HG02884 (cell line): Measurements from ENCODE around the gene ZKSCAN8.
"Not testable (repeated sequence)": the region's sequence is repeated elsewhere in the genome, so short reads cannot be mapped to it uniquely, and the experiment has no call there.

Source experiments
- ATAC-seq: cut with Tn5 transposase; IDR thresholded peaks from one replicate; pipeline ENCODE4 v1.9.1; 2021; ENCODE audit warnings: mild to moderate bottlenecking, moderate library complexity; ENCODE audit not compliant: unreplicated experiment

ZKSCAN8 gene

GRCh38 chr6:28141500-28142329, at the start of gene ZKSCAN8:
Gene ZKSCAN8 (plus strand): TSS chr6:28141883. CDS start chr6:28148408, 6,525 bp downstream.
- peak; percentile 78 for ATAC-seq

DNA sequence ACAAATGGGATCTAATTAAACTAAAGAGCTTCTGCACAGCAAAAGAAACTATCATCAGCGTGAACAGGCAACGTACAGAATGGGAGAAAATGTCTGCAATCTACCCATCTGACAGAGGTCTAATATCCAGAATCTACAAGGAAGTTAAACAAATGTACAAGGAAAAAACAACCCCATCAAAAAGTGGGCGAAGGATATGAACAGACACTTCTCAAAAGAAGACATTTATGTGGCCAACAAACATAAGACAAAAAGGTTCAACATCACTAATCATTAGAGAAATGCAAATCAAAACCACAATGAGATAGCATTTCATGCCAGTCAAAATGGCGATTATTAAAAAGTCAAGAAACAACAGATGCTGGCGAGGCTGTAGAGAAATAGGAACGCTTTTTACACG, 39.5 kb upstream of the ZKSCAN8 start:
- ATAC-seq: not testable (repeated sequence)

DNA sequence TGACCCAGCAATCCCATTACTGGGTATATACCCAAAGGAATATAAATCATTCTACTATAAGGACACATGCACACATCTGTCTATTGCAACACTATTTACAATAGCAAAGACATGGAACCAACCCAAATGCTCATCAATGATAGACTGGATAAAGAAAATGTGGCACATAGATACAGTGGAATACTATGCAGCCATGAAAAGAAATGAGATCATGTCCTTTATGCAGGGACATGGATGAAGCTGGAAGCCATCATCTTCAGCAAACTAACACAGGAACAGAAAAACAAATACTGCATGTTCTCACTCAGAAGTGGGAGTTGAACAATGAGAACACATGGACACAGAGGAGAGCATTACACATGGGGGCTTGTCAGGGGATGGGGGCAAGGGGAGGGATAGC, 39.0 kb upstream of the ZKSCAN8 start:
- not testable (repeated sequence) for ATAC-seq

DNA sequence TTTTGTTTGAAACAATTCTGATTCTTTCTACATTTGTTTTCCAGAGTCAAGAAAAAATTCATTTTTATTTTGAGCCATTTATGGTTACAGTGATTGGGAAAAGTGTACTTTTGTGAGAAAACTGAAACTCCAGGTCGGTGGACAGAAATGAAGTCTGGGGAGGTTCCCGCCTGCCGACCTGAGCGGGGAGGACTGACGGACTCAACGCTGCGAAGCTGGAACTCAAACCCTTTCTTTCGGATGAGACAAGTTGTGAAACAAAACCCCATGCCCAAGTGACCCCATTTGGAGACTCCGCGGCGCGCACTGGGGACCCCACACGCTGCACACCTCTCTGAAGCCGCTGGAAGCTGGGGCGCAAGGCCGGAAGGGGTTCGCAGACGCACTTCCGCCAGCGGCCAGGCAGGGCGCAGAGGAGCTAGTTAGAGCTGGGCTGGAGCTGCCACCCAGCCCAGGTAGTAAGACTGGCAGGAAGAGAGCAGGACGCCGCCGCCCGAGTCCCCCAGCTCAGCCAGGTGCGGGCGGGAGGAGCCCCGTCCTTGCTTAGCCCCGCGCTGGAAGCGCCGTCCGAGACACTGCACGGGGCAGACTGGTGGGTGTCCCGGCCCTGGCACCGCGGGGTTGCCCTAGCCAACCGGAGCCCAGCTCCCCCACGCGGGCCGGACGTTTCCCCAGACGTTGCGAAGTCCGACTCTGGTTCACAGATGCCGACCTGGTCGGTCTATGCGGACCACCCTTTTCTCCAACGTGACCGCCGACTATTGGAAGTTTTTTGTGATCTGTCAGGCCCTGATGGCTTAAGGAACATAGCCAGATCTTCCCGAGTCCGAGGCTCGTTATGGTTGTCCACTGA, 37.1 kb upstream of the ZKSCAN8 start:
- peak; percentile 100 for ATAC-seq

- ATAC-seq: peak; percentile 6
These were observed 36.4 kb upstream of the ZKSCAN8 start for GRCh38 chr6:28105245-28105639.

GRCh38 chr6:28107506-28107905, 34.2 kb upstream of the ZKSCAN8 start:
- no peak for ATAC-seq

- no peak for ATAC-seq
These were observed 29.7 kb upstream of the ZKSCAN8 start for GRCh38 chr6:28111964-28112363.

- ATAC-seq: no peak
These were observed 25.9 kb upstream of the ZKSCAN8 start for GRCh38 chr6:28115799-28116198.

GRCh38 chr6:28117386-28118050, 24.2 kb upstream of the ZKSCAN8 start:
- no peak for ATAC-seq

DNA sequence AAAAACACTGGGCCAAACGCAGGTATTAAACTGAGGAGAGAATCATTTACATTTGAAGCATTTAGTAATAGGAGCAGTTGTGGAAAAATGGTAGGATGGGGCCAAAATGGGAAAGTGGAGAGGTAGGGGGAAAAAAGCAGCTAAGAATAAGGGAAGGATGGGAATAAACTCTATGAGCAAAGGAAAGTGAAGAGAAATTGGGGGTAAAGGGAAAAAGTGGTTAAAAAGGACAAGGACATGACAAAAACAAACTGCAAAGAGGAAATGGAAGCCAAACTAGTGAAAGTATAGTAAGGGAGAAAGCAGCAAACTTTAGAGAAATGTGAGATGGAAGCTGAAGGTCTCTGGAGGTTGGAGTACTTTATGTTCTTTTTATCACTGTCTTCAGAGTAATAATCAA, 23.5 kb upstream of the ZKSCAN8 start:
- ATAC-seq: no peak

DNA sequence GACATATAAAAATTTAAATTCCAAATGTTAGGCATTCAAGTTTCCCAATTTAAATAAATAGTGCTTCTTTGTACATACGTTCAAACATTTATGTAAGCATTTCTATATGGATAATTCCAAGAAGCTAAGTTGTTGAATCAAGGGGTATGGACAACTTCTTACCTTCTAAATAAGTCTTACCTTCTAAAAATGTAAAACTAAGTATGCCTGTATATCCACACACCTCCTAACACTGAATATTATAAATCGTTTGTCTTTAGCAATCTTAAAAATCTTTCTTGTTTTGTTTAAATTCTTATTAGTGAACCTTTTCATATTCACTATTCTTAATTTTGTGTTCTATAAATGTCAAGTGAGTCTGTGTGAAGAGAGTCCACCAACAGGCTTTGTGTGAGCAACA, 19.8 kb upstream of the ZKSCAN8 start:
- no peak for ATAC-seq

DNA sequence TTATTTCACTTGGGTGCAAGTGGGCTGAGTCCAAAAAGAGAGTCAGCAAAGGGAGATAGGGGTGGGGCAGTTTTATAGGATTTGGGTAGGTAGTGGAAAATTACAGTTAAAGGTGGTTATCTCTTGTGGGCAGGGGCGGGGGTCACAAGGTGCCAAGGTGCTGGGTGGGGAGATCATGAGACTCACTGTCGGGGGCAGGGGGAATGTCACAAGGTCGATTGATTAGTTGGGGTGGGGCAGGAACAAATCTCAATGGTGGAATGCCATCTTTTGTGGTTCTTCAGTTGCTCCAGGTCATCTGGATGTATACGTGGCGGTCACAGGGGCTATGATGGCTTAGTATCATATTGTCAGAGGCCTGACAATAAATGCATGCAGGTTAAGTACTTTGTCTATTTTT, 19.4 kb upstream of the ZKSCAN8 start:
- not testable (repeated sequence) for ATAC-seq

- ATAC-seq: peak; percentile 97
These were observed 17.2 kb upstream of the ZKSCAN8 start, which contains the start of gene ZSCAN16 for GRCh38 chr6:28124350-28124970. Gene ZSCAN16 (plus strand): TSS chr6:28124609. CDS start chr6:28125444, 835 bp downstream.

GRCh38 chr6:28124971-28125353, 16.7 kb upstream of the ZKSCAN8 start:
- ATAC-seq: no peak

DNA sequence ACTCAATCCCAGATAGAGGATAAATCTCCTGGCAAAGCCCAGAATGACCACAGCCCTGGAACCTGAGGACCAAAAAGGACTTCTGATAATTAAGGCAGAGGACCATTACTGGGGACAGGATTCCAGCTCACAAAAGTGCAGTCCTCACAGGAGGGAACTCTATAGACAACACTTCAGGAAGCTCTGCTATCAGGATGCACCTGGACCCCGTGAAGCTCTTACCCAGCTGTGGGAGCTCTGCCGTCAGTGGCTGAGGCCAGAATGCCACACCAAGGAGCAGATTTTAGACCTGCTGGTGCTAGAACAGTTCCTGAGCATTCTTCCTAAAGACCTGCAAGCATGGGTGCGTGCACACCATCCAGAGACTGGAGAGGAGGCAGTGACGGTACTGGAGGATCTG, 16.3 kb upstream of the ZKSCAN8 start:
- no peak for ATAC-seq

DNA sequence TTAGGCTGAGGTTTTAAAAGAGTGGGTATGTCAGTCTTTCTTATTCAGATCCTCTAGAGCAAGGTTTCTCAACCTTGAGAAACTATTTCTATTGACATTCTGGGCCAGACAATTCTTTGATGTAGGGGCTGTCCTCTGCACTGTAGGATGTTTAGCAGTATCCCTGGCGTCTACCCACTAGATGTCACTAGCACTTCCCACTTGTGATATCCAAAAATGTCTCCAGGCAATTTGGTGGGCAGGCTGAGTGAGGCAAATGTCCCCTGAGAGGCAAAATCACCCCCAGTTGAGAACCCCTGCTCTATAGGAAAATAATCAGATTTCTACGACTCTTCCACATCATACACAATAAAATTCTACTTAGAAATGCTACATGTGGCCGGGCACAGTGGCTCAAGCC, 7.7 kb upstream of the ZKSCAN8 start:
- ATAC-seq: no peak

- no peak for ATAC-seq
These were observed 7.0 kb upstream of the ZKSCAN8 start for GRCh38 chr6:28134716-28135115.

GRCh38 chr6:28135393-28135792, 6.3 kb upstream of the ZKSCAN8 start:
- no peak for ATAC-seq

- ATAC-seq: peak; percentile 47
These were observed 4.8 kb upstream of the ZKSCAN8 start for GRCh38 chr6:28136585-28137504.

GRCh38 chr6:28137505-28137981, 4.1 kb upstream of the ZKSCAN8 start:
- ATAC-seq: peak; percentile 41
